ENCODE data around the gene TNFRSF21.
"Not testable (repeated sequence)": the region's sequence is repeated elsewhere in the genome, so short reads cannot be mapped to it uniquely, and the experiment has no call there.

Gene TNFRSF21, protein sequence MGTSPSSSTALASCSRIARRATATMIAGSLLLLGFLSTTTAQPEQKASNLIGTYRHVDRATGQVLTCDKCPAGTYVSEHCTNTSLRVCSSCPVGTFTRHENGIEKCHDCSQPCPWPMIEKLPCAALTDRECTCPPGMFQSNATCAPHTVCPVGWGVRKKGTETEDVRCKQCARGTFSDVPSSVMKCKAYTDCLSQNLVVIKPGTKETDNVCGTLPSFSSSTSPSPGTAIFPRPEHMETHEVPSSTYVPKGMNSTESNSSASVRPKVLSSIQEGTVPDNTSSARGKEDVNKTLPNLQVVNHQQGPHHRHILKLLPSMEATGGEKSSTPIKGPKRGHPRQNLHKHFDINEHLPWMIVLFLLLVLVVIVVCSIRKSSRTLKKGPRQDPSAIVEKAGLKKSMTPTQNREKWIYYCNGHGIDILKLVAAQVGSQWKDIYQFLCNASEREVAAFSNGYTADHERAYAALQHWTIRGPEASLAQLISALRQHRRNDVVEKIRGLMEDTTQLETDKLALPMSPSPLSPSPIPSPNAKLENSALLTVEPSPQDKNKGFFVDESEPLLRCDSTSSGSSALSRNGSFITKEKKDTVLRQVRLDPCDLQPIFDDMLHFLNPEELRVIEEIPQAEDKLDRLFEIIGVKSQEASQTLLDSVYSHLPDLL

DNA sequence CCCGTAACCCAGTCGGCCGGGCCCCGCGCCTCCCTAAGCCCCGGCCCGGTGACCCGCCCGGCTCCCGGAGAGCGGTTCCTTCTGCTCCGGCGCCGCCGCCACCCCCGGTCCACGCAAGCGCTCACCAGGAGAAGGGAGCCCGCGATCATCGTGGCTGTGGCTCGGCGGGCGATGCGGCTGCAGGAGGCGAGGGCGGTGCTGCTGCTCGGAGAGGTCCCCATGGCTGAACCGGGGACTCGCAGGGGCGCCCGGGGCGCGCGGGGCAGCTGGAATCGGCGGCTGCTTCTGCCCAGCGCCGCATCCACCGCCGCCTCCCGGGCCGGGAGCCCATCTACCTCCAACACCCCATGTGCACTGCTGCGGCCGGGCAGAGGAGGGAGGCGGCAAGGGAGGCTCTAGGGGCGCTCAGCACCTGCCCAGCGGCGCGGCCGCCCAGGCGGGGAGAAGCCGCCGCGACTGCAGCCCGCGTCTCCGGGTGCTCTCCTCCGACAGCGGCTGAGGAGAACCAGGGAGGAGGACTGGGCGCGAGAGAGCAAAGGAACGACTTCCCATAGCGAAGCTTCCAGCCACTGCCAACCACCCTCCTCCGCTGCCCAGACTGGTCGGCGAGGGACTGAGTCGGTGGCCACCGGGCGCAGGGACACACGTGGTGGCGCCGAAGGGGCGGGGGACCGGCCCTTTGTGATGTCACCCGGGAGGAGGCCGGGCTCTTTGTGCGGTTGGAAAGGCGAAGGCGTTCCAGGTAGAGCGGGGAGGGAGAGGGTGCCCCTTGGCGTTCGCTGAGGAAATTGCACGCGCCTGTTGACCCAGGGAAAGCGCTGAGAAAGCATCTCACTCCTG is at the start of gene TNFRSF21:
TNFRSF21 (minus strand) TSS at position 615 of the 840 bp plus-strand sequence; CDS start at position 221, 394 bp downstream.
- DNase-seq (ENCODE audit: low spot score): peak; percentile 96

DNA sequence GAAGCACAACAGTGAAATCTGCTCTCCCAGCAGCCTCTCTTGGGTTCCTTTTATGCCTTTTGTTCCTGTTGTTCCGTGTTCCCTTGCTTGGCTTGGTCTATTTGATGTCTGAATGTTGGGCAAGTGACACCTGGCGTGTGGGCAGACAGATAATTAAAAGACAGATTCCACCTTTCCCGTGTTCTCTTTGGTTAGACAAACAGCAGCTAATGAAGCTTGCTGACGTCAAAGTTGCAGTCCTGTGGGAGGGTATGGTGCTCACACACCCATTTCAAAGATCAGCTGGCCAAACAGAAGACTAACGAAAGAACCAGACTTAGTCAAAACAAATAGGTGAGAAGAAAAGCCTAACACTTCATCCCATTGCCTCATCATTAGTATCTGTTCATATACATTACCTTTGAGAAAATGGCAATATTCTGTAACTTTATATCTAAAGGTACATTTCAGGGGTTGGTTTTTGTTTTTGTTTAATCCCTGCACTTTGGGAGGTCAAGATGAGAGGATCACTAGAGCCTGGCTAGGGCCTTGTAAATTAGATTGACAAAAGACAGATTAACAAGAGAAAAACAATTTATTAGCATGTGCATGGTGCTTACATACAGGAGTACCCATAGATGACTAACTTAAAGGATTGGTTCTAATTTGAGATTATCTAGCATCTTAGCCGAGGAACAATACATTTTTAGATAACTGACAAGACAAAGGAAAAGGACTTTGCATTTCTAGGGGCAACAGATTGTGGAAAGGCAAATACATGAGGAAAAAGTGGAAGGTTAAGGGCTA is 48.9 kb upstream of the TNFRSF21 start:
- DNase-seq (ENCODE audit: low spot score): no peak

- no peak for DNase-seq (ENCODE audit: low spot score)
These were observed 48.1 kb upstream of the TNFRSF21 start for GRCh38 chr6:47357827-47358226.

GRCh38 chr6:47355496-47355895 is 45.8 kb upstream of the TNFRSF21 start:
- no peak for DNase-seq (ENCODE audit: low spot score)

DNA sequence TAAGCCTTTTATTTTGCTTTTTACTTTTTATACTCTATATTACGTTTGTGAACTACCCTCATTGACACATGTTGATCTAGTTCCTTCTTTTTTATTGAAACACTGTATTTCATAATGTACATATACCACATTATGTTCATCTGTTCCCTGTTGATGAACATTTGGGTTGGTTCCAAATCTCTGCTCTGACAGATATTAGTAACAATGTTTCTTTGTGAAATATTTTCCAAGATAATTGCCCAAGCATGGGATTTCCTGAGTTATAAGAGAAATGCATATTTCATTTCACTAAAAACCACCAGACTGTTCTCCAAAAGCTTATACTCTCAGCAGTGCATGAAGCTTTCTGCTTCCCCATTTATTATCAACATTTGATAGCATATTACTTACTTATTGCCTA is 44.2 kb upstream of the TNFRSF21 start:
- peak; percentile 46 for DNase-seq (ENCODE audit: low spot score)

DNA sequence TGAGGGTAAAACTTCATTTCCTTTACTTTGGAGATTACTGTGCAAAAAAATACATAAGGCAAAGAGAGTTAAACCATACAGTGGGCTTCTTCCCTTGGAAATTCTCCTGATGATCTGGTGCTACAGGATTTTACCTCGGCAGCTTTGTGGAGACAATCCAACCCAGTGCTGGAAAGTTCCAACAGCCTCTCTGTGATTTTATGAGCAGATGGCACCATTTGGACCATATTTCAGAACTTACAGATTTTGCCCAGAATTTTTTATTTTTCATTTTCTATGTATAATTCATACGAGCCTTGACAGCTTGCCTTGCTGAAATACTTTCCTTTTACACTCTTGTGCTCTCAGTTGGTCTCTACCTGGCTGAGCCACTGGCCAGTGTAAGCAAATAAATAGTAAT is 43.3 kb upstream of the TNFRSF21 start:
- DNase-seq (ENCODE audit: low spot score): no peak

- DNase-seq (ENCODE audit: low spot score): no peak
These were observed 42.7 kb upstream of the TNFRSF21 start for GRCh38 chr6:47352194-47352920.

DNA sequence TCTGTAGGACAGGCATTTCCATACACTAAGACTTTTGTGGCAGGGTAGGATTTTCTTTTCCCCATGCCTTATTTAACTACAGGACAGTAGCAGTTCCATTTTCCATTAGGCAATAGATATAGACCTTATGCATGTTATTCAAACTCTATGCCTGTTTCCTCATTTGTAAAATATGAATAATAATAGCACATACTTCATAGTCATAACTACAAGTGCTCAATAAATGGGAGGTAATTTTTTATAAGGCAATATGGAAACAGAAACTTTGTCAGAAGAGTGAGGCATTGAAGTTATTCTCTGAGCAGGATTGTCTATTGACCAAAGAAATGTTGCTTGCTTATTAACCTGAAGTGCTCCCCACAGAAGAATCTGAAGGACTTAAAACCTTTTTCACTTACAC is 41.9 kb upstream of the TNFRSF21 start:
- DNase-seq (ENCODE audit: low spot score): no peak

DNA sequence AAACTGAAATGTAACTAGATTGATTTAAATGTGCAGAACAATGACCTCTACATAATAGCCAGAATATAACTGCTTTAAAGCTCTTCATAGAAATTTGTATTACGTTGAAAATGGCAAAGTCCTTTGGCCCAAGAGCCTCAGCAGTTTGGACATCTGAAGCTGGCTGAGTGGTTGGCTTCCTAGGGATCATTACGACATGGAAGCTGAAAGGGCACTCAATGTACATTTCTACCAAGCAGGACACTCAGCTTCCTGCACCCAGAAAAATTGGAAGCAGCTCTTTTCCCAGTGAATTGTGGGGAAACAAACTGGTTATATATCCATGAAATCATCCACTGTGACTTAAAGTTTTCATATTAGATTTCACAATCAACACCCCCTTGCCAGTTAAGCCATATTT is 40.2 kb upstream of the TNFRSF21 start:
- DNase-seq (ENCODE audit: low spot score): no peak

DNA sequence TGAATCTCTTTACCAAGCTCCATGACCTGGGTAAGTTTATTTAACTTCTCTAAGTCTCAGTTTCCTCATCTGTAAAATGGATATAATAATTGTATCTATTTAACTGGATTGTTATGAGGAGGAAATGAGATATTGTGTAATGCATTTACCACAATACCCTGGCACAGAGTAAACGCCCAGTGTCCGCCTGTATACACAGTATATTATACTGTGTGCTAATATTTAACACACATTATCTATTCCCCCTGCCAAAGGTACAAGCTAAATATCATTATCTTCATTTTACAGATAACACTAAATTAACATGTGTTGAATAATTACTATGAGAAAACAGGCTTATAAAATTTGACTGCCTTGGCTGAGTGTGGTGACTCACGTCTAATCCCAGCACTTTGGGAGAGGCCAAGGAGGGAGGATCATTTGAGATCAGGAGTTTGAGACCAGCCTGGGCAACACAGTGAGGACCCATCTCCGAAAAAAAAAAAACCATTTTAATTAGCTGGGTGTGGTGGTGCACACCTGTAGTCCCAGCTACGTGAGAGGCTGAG is 38.7 kb upstream of the TNFRSF21 start:
- no peak for DNase-seq (ENCODE audit: low spot score)

- no peak for DNase-seq (ENCODE audit: low spot score)
These were observed 36.1 kb upstream of the TNFRSF21 start for GRCh38 chr6:47345761-47346160.

GRCh38 chr6:47344022-47344421 is 34.3 kb upstream of the TNFRSF21 start:
- DNase-seq (ENCODE audit: low spot score): no peak

DNA sequence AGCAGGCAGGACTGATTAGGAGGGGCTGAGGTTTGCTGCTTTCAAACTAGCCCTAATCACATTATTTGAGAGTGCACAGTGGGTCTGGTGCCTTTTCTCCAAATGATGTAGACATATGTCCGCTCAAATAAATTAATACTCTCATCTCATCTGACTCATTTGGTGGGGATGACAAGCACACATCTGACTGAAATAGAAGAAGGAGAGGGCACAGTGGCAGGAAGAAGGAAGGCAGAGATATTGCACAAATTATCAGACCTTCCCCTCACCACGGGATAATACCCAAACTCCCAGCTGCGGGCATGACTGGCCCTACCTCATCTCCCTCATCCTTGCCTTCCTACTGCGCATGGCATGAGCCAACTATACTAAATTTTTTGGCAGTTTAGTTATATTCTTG is 33.9 kb upstream of the TNFRSF21 start:
- DNase-seq (ENCODE audit: low spot score): no peak

DNA sequence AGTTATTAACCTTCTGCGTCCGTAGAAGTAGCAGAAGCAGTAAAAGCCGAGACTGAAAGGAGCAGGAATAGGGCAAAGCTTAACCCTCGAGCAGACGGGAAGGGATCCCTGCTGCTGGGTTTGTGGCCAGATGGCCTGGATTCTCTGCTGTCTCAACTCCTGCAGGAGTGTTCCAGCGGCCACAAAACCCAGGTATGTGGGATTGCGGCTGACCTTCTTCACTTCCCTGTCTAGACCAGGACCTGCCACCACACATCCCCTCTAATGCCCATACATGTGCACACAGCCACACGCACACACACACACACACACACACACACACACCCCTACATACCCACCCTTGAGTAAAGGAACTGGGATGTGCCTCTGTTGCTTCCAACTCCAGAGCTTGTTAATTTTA is 33.1 kb upstream of the TNFRSF21 start:
- DNase-seq (ENCODE audit: low spot score): no peak

- no peak for DNase-seq (ENCODE audit: low spot score)
These were observed 27.8 kb upstream of the TNFRSF21 start for GRCh38 chr6:47337519-47337918.

DNA sequence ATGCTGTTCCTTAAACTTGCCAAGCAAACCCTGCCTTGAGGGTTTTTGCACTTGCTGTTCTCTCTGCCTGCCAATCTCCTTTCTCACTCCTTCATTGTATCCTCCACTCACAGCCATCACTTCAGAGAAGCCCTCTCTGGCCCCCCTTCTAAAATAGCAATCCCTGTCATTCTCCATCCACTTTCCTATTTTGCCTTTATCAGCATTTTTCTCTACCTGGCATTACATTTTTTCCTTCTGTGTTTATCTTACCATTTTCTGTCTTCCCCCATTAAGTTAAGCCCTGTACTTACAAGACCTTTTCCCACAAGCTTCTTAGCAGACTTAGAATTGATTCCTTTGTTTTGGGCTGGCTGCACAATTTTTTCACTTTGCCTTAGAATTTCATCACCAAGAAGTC is 26.6 kb upstream of the TNFRSF21 start:
- no peak for DNase-seq (ENCODE audit: low spot score)

GRCh38 chr6:47335466-47335865 is 25.8 kb upstream of the TNFRSF21 start:
- no peak for DNase-seq (ENCODE audit: low spot score)

GRCh38 chr6:47334334-47334733 is 24.6 kb upstream of the TNFRSF21 start:
- no peak for DNase-seq (ENCODE audit: low spot score)

DNA sequence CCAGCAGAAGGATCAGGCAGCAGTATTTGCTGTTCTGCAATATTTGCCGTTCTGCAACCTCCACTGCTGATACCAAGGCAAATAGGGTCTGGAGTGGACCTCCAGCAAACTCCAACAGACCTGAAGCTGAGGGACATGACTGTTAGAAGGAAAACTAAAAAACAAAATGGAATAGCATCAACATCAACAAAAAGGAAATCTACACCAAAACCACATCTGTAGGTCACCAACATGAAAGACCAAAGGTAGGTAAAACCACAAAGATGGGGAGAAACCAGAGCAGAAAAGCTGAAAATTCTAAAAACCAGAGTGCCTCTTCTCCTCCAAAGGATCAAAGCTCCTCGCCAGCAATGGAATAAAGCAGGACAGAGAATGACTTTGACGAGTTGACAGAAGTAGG is 18.9 kb upstream of the TNFRSF21 start:
- DNase-seq (ENCODE audit: low spot score): not testable (repeated sequence)

DNA sequence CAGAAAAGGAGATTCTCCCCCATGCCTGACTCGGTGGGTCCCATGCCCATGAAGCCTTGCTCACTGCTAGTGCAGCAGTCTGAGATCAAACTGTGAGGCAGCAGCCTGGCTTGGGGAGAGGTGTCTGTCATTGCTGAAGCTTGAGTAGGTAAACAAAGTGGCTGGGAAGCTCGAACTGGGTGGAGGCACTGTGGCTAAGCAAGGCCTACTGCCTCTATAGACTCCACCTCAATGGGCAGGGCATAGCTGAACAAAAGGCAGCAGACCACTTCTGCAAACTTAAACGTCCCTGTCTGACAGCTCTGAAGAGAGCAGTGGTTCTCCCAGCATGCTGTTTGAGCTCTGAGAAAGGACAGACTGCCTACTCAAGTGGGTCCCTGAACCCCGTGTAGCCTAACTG is 18.4 kb upstream of the TNFRSF21 start:
- not testable (repeated sequence) for DNase-seq (ENCODE audit: low spot score)

DNA sequence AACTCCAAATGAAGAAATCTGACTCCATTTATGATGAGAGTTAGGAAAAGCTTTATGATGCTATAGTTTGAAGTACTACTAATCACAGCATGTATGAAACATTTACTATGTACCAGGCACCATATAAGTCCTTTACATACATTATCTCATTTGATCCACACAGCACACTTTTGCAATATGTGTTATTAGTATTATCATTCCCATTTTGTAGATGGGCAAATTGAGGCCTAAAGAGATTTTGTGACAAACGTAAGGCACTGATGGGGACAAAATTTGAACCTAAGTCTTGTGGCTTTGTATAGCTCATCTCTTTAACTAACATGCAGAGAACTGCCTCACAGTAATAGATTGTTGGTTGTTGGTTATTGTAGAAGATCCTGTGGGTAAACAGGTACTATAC is 14.2 kb upstream of the TNFRSF21 start:
- DNase-seq (ENCODE audit: low spot score): no peak

Measured in COLO829 (cell line).